GM13976 (cell line): ENCODE results near the gene FXN.

ENCODE experiments used
- DNase-seq: peaks from one replicate; pipeline ENCODE4 v3.0.0; 2012; ENCODE audit warnings: low spot score
- CTCF ChIP-seq: IDR thresholded peaks from 2 replicates; pipeline ENCODE4 v1.5.1; 2012; ENCODE audit warnings: borderline replicate concordance, mild to moderate bottlenecking; ENCODE audit not compliant: insufficient read depth; ENCODE audit errors: extremely low read depth, missing control alignments, control extremely low read depth
- in situ Hi-C: fragments of 300-500 bp; cut with MboI; formaldehyde crosslinking; loops from one replicate; pipeline ENCODE4 v1.12.0; 2022; ENCODE audit warnings: low sequenced_read_pairs, mixed read lengths, inconsistent platforms; ENCODE audit not compliant: unreplicated experiment

The FXN gene

GRCh38 chr9:69118656-69119055 is 83.1 kb downstream of the FXN start:
- in situ Hi-C loops = loop anchor here (25.0 kb wide), 1 partner anchor 531 kb away; no protein-coding TSS in a partner anchor
- TF ChIP-seq CTCF = no peak

DNA sequence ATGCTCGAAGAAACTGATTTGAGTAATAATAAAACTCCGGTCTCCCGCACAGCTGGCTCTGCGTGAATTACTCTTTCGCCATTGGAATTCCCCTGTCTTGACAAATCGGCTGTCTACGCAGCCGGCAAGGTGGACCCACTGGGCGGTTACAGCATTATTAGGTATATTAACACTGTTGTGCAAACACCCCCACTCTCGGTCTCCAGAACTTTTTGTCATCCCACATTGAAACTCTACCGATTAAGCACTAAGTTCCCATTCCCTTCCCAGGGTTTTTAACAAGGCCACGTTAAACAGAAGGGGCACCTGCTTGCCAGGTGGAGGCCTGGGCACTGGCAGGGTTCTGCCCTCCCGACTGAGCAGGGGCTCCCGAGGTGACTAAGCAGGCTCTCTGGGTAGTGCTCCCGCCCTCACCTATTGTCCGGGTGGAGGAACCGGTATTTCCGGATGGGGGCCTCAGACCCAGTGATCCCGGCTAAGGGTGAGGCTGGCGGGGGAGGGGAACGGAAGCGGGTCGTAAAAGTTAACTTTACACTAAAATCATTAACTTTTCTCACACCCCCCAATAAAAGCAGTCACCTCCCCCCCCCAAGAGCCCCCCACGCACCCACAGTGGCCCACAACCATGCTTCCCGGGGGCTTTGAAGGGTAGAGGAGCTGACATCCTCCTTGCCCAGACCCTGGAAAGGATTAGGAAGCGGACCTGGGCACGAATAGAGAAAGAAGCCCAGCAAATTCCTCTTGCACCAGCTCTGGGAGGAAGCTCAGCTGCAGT is 85.0 kb downstream of the FXN start:
- peak; percentile 55 for DNase-seq
- no peak for TF ChIP-seq CTCF
- in situ Hi-C loops = loop anchor here (25.0 kb wide), 1 partner anchor 533 kb away; no protein-coding TSS in a partner anchor

More at GRCh38 chr9:69118656-69119055, 83.1 kb downstream of the FXN start:
- no peak for DNase-seq

GRCh38 chr9:69121155-69122081 is 85.9 kb downstream of the FXN start:
- no peak for TF ChIP-seq CTCF
- in situ Hi-C loops = loop anchor here (25.0 kb wide), 1 partner anchor 534 kb away; no protein-coding TSS in a partner anchor
- DNase-seq = peak; percentile 73

GRCh38 chr9:69122082-69122548 is 86.6 kb downstream of the FXN start:
- peak; percentile 71 for DNase-seq
- no peak for TF ChIP-seq CTCF
- in situ Hi-C loops = loop anchor here (25.0 kb wide), 1 partner anchor 535 kb away; no protein-coding TSS in a partner anchor

DNA sequence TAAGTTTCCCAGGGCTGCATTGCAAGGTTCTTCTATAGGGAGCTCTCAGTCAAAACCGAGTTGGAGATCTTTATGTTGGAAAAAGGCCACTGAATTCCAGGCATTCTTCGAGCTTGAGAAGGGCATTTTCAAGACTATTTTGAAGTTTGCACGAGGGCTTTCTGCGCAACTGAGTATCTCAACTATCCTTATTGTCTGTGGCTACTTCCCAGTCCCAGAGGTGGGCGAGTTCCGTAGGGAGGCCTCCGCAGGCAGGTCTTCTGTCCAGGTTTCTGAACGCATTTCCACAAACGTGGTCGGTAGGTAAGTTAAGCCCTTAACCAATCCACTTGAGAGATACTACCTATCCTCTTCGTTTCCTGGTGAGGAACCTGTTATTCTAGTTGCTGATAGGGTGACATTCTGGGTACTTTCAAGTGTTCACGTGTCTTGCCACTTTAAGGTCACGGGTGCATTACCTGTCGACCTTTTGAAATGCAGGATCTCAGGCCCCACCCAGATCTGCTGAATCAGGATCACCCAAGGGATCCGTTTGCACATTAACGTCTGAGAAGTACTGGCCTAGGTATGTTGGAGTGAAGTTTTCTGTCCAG is 87.1 kb downstream of the FXN start:
- no peak for DNase-seq
- in situ Hi-C loops = loop anchor here (25.0 kb wide), 1 partner anchor 535 kb away; no protein-coding TSS in a partner anchor

More for the DNA sequence above, 87.1 kb downstream of the FXN start:
- TF ChIP-seq CTCF = no peak
